Endothelial cell of umbilical vein (primary cell): ENCODE measurements around the gene PAQR8. TPM values are rescaled to one million over a fixed set of nuclear protein-coding genes. Genes with fewer than 3 reads are reported as not detected.

Experiments used
- BruUV-seq: library from RNA; stranded (reverse); fragments of 400-500 nt; replicated peaks from 2 replicates; lab custom pipeline; 2021; lab: Mats Ljungman, UMichigan
- CTCF ChIA-PET: fragments of 300-600, 350-600 bp; sonication (Branson Sonifier 250); formaldehyde crosslinking; loops from one replicate; lab custom pipeline; 2021; ENCODE audit warnings: antibody characterized with exemption, inconsistent platforms; lab: Charles Lee
- POLR2A ChIA-PET: fragments of 300-600, 350-600 bp; sonication (Branson Sonifier 250); formaldehyde crosslinking; loops from one replicate; lab custom pipeline; 2021; ENCODE audit warnings: antibody characterized with exemption, inconsistent platforms; lab: Charles Lee
- DNase-seq: peaks from one replicate; pipeline ENCODE4 v3.0.0-alpha.2; 2011; ENCODE audit warnings: low read depth, low spot score
- FAIRE-seq: peaks from 2 replicates; lab custom pipeline; 2011; peaks lifted over from hg19 to GRCh38; lab: Jason Lieb, UNC
- H2AFZ ChIP-seq: 2 replicates; pipeline ENCODE4 v1.6.0; 2012; ENCODE audit warnings: low read depth, low read length, control low read depth, inconsistent platforms
- H3K27ac ChIP-seq: 2 replicates; pipeline ENCODE4 v1.5.1; 2011; ENCODE audit warnings: low read depth, mild to moderate bottlenecking, control low read depth, low read length, moderate library complexity; ENCODE audit not compliant: insufficient read depth
- H3K27me3 ChIP-seq, 2 experiments: 2 replicates each; pipeline versions ENCODE4 v1.6.0 to v1.6.1; 2011; ENCODE audit warnings: low read length in 2 of 2, mixed read lengths in 1 of 2; ENCODE audit not compliant: control insufficient read depth in 2 of 2, insufficient read depth in 2 of 2
- H3K36me3 ChIP-seq, 2 experiments: 2 replicates in 1 of 2; 3 replicates in 1 of 2; pipeline ENCODE4 v1.5.1; 2011; ENCODE audit warnings: low read length in 2 of 2, mild to moderate bottlenecking in 1 of 2, moderate library complexity in 1 of 2; ENCODE audit not compliant: control insufficient read depth in 2 of 2, insufficient read depth in 2 of 2; ENCODE audit errors: extremely low read depth in 1 of 2
- H3K4me1 ChIP-seq: 3 replicates; pipeline ENCODE4 v1.5.1; 2011; ENCODE audit warnings: mild to moderate bottlenecking, low read length; ENCODE audit not compliant: control insufficient read depth, insufficient read depth; ENCODE audit errors: extremely low read depth
- H3K4me2 ChIP-seq: 2 replicates; pipeline ENCODE4 v1.6.1; 2011; ENCODE audit warnings: low read length, control low read depth, mixed read lengths; ENCODE audit not compliant: insufficient read depth
- H3K4me3 ChIP-seq, 3 experiments: fragments of 200-600 bp in 1 of 3; sonication (generic), shearing (Covaris generic) in 1 of 3; replicated peaks in 1 of 3; 2 replicates each; pipeline ENCODE4 v1.5.1; 2011 to 2016; ENCODE audit warnings: control low read depth in 3 of 3, low read length in 3 of 3, mild to moderate bottlenecking in 2 of 3, inconsistent platforms in 1 of 3, low read depth in 1 of 3, moderate library complexity in 1 of 3; ENCODE audit not compliant: insufficient read depth in 1 of 3
- H3K79me2 ChIP-seq: 2 replicates; pipeline ENCODE4 v1.6.0; 2012; ENCODE audit warnings: low read length, inconsistent platforms; ENCODE audit not compliant: control insufficient read depth, insufficient read depth
- H3K9ac ChIP-seq: replicated peaks from 2 replicates; pipeline ENCODE3; 2011; ENCODE audit warnings: low read length, control low read depth; ENCODE audit not compliant: insufficient read depth; ENCODE audit errors: extremely low read depth
- H3K9me1 ChIP-seq: replicated peaks from 3 replicates; pipeline ENCODE4 v1.6.0; 2011; ENCODE audit warnings: mild to moderate bottlenecking, low read length; ENCODE audit not compliant: control insufficient read depth, insufficient read depth; ENCODE audit errors: extremely low read depth
- H3K9me3 ChIP-seq: replicated peaks from 2 replicates; pipeline ENCODE4 v1.5.1; 2012; ENCODE audit warnings: low read length, inconsistent platforms; ENCODE audit not compliant: control insufficient read depth, insufficient read depth
- H4K20me1 ChIP-seq: replicated peaks from 2 replicates; pipeline ENCODE3; 2011; ENCODE audit warnings: mild to moderate bottlenecking, low read length; ENCODE audit not compliant: control insufficient read depth, insufficient read depth; ENCODE audit errors: extremely low read depth
- EZH2 ChIP-seq: IDR thresholded peaks from 2 replicates; pipeline ENCODE4 v1.6.1; 2012; ENCODE audit warnings: borderline replicate concordance, low read depth, mild to moderate bottlenecking, moderate library complexity, low read length, inconsistent platforms; ENCODE audit not compliant: severe bottlenecking
- FOS ChIP-seq: IDR thresholded peaks from 2 replicates; pipeline ENCODE4 v1.6.1; 2011; ENCODE audit warnings: mild to moderate bottlenecking, low read length, moderate library complexity, borderline replicate concordance; ENCODE audit not compliant: insufficient read depth
- GATA2 ChIP-seq: IDR thresholded peaks from 2 replicates; pipeline ENCODE4 v1.7.0; 2011; ENCODE audit warnings: low read depth, mild to moderate bottlenecking, moderate library complexity, mixed read lengths, low read length; ENCODE audit not compliant: insufficient read length, insufficient read depth
- MYC ChIP-seq: IDR thresholded peaks from one replicate; pipeline ENCODE4 v1.6.1; 2011; ENCODE audit warnings: mild to moderate bottlenecking, low read depth, low read length
- POLR2A ChIP-seq: IDR thresholded peaks from 2 replicates; pipeline ENCODE4 v1.6.1; 2012; ENCODE audit warnings: low read depth, mild to moderate bottlenecking, control low read depth, low read length
- dilution Hi-C: fragments of 300-500 bp; cut with MboI; formaldehyde crosslinking; loops from one replicate; pipeline ENCODE4 v1.15.0; 2019; ENCODE audit warnings: low sequenced_read_pairs; ENCODE audit not compliant: extremely low pct_ligation_motif_present
- intact Hi-C: fragments of 100-400 bp; cut with micrococcal nuclease; formaldehyde crosslinking; loops from one replicate; pipeline ENCODE4 v1.10.0; 2022
- polyA plus RNA-seq, 4 experiments: library from polyadenylated mRNA; depleted of rRNA in 3 of 4; stranded (reverse) in 3 of 4; unstranded in 1 of 4; fragments of >200 nt; gene quantifications; 2 replicates each; pipeline versions ENCODE4 v1.2.1 to v1.2.3, GENCODE V29; 2011 to 2012; ENCODE audit warnings: missing spikeins in 1 of 4
- total RNA-seq: library from RNA; stranded (reverse); gene quantifications from 2 replicates; pipeline ENCODE4 v1.2.3, GENCODE V29; 2021
- TF ChIP-seq, protein P1 (sequence below), 2 donors: IDR thresholded peaks; 1 replicate in 1 of 2; 2 replicates in 1 of 2; pipeline ENCODE4 v1.5.1; 2011; ENCODE audit warnings: low read length in 2 of 2, mild to moderate bottlenecking in 2 of 2, moderate library complexity in 2 of 2, control low read depth in 1 of 2, inconsistent platforms in 1 of 2, low read depth in 1 of 2; ENCODE audit not compliant: insufficient read depth in 1 of 2; ENCODE audit errors: extremely low read depth in 1 of 2

PAQR8 gene
- total and polyA plus RNA-seq, 2 donors (not counting 3 experiments of a cell fraction or from before 2014, with no cell fraction given) = 4.3 to 6.0 TPM

DNA sequence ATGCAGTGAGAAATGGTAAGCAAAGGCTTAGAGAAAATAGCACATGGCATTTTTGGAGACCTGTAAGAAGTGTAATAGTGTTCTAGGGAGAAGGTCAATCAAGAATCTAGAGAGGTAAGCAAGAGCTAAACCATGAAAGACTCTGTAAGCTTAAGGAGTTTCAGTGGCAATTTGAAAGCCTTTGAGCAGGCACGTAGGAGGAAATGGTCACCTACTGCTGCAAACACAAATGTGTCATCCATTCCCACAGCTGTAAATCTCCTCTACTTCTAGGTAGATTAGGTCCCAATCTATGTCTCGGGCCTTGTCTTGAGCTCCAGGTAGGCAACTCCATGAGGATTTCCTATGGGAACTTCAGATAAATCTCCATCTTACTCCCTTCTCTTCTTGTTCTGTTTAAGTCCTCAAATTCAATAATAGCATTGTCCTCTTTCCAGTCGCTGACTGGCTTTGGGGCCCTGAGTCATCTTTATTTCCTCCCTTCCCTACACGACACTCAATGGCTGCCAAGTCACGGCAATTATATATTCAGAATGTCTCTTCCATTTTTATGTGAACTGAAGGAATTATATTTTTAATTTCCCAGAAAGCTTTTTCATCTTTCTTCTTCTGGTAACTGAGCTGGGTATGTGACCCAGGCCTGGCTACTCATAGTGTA, 24.2 kb upstream of the PAQR8 start:
- no peaks in the 10 kb centered on the region for H3K36me3 ChIP-seq
- no peak overlapping the region for H3K4me2 ChIP-seq
- no peaks in the 10 kb centered on the region for H3K4me1 ChIP-seq
- H3K4me3 ChIP-seq = no peak overlapping the region
- intact Hi-C loops = no loop called here
- no peaks in the 10 kb centered on the region for H3K9me3 ChIP-seq
- no peak overlapping the region for H3K27ac ChIP-seq
- H2AFZ ChIP-seq = peak overlapping the region; percentile 5
- H3K9me1 ChIP-seq = no peaks in the 10 kb centered on the region
- no peaks in the 10 kb centered on the region for H4K20me1 ChIP-seq
- BruUV-seq = no TSS peak
- DNase-seq = no peak
- no peak overlapping the region for H3K9ac ChIP-seq
- no peaks in the 10 kb centered on the region for H3K79me2 ChIP-seq
- FAIRE-seq = peak; percentile 77
- ChIA-PET POLR2A (no interaction called here), CTCF (interaction anchor here (0.7 to 1.1 kb wide), 2 partner anchors 15 to 26 kb away, joined by 3 read pairs; no protein-coding TSS in a partner anchor)
- dilution Hi-C loops = no loop called here
- TF ChIP-seq POLR2A = no peak
- TF ChIP-seq FOS = peak; percentile 23
- no peak for TF ChIP-seq EZH2
- TF ChIP-seq, protein P1, sequence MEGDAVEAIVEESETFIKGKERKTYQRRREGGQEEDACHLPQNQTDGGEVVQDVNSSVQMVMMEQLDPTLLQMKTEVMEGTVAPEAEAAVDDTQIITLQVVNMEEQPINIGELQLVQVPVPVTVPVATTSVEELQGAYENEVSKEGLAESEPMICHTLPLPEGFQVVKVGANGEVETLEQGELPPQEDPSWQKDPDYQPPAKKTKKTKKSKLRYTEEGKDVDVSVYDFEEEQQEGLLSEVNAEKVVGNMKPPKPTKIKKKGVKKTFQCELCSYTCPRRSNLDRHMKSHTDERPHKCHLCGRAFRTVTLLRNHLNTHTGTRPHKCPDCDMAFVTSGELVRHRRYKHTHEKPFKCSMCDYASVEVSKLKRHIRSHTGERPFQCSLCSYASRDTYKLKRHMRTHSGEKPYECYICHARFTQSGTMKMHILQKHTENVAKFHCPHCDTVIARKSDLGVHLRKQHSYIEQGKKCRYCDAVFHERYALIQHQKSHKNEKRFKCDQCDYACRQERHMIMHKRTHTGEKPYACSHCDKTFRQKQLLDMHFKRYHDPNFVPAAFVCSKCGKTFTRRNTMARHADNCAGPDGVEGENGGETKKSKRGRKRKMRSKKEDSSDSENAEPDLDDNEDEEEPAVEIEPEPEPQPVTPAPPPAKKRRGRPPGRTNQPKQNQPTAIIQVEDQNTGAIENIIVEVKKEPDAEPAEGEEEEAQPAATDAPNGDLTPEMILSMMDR (IDR thresholded peaks at IDR 0.05; ENCODE audit: extremely low read depth in 1 of 2, insufficient read depth in 1 of 2, low read depth in 1 of 2, low read length in 2 of 2) = no peak
- H3K27me3 ChIP-seq = peaks cover 2% of the 10 kb centered on the region in 2 experiments

DNA sequence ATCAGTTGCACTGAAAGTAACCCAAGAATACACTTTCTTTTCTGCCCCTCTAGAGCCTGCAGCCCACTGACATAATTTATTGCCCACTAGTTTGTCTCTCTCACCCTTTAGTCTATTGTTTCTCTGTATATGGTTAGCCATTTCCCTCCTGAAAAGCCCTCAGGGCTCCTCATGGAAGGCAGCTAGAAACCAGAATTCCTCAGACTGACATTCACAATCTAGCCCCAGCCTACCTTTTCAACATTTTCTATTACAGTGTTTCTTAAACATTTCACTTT, 21.4 kb upstream of the PAQR8 start:
- POLR2A ChIA-PET = no interaction called here
- Histone ChIP-seq H3K27ac (no peak overlapping the region), H4K20me1 (no peaks in the 10 kb centered on the region), H3K4me2 (no peak overlapping the region), H3K79me2 (no peaks in the 10 kb centered on the region), H3K9ac (no peak overlapping the region), H3K27me3 (peaks cover 0 to 2% of the 10 kb centered on the region in 2 experiments), H3K4me3 (no peak overlapping the region), H3K9me1 (no peaks in the 10 kb centered on the region), H3K9me3 (no peaks in the 10 kb centered on the region), H2AFZ (no peak overlapping the region), H3K4me1 (no peaks in the 10 kb centered on the region), H3K36me3 (no peaks in the 10 kb centered on the region)
- intact Hi-C loops (no loop called here), dilution Hi-C loops (no loop called here)
- CTCF ChIA-PET = interaction anchor here (1.7 kb wide), 1 partner anchor 59 kb away, joined by 4 read pairs; no protein-coding TSS in a partner anchor
- FAIRE-seq (no peak), DNase-seq (no peak)
- TF ChIP-seq MYC (no peak), POLR2A (no peak), EZH2 (no peak), GATA2 (no peak), FOS (no peak)
- no TSS peak for BruUV-seq
